ENCODE measurements around the gene ZNF438. TPM values are rescaled to one million over a fixed set of nuclear protein-coding genes. Genes with fewer than 3 reads are reported as not detected.
A peak's percentile ranks its signal among the peaks of the same experiment; 100 is the strongest.

Gene ZNF438
- total and polyA plus RNA-seq, 2 of the 13 experiments (the other 11 are each of a cell fraction or from before 2014, with no cell fraction given): 0.75 to 0.83 TPM

DNA sequence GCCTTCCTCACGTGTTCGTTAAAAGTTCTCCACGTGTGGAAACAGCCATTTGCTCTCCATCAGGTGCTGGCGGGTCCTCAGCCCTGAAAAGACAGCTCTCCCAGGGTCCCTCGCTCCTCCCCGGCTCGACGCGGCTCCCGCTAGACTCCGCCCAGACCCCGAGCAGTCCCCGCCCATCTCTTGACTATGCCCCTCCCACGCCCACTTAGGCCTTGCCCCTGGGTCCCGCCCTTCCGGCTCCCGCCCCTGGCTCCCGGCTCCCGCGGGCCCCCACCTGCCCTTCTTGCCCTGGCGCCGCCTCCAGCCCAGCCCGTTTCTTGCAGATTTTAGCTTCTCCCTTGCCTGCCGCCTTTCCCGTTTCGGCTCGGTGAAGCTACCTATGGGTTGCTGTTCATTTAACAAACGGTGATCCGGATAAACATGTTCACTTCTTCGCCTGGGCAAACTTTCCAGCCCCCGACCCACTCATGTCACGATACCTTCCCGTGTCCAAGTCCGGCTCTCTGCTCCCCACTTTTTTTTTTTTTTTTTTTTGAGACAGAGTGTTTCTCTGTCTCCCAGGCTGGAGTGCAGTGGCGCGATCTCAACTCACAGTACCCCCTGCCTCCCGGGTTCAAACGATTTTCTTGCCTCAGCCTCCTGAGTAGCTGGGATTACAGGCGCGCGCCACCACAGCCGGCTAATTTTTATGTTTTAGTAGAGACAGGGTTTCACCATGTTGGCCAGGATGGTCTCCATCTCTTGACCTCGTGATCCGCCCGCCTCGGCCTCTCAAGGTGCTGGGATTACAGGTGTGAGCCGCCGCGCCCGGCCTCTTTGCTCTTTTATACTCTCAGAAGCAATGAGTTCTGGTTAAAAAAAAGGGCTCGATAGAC, 830 bp upstream of the ZNF438 start (continued):
- TF ChIP-seq REXO4 (CRISPR knock-in tag; IDR thresholded peaks at IDR 0.05; ENCODE audit: borderline replicate concordance) (no peak), HDAC1 (CRISPR knock-in tag; IDR thresholded peaks at IDR 0.05) (no peak; the same call in 1 of the 2 replicates), ZNF431 (CRISPR knock-in tag; IDR thresholded peaks at IDR 0.05; ENCODE audit: borderline replicate concordance, low read depth) (no peak), SIN3B (IDR thresholded peaks at IDR 0.05; ENCODE audit: low read length) (no peak), KDM6A (CRISPR knock-in tag; IDR thresholded peaks at IDR 0.05; ENCODE audit: low read depth) (no peak), KDM2A (CRISPR knock-in tag; IDR thresholded peaks at IDR 0.05; ENCODE audit: borderline replicate concordance, low read depth) (peak; percentile 29; the same call in 1 of the 2 replicates), SPEN (CRISPR knock-in tag; IDR thresholded peaks at IDR 0.05; ENCODE audit: low read depth) (no peak), ZKSCAN8 (CRISPR knock-in tag; IDR thresholded peaks at IDR 0.05; ENCODE audit: borderline replicate concordance) (no peak), KLF15 (CRISPR knock-in tag; IDR thresholded peaks at IDR 0.05; ENCODE audit: borderline replicate concordance) (no peak), GLI4 (CRISPR knock-in tag; IDR thresholded peaks at IDR 0.05; ENCODE audit: borderline replicate concordance) (no peak), SP5 (CRISPR knock-in tag; IDR thresholded peaks at IDR 0.05; ENCODE audit: borderline replicate concordance, low read depth) (no peak), ARNT2 (CRISPR knock-in tag; IDR thresholded peaks at IDR 0.05; ENCODE audit: low read depth) (no peak), ZNF788 (CRISPR knock-in tag; IDR thresholded peaks at IDR 0.05; ENCODE audit: borderline replicate concordance) (peak; percentile 37; the same call in 1 of the 2 replicates)
- TF ChIP-seq, protein P1, sequence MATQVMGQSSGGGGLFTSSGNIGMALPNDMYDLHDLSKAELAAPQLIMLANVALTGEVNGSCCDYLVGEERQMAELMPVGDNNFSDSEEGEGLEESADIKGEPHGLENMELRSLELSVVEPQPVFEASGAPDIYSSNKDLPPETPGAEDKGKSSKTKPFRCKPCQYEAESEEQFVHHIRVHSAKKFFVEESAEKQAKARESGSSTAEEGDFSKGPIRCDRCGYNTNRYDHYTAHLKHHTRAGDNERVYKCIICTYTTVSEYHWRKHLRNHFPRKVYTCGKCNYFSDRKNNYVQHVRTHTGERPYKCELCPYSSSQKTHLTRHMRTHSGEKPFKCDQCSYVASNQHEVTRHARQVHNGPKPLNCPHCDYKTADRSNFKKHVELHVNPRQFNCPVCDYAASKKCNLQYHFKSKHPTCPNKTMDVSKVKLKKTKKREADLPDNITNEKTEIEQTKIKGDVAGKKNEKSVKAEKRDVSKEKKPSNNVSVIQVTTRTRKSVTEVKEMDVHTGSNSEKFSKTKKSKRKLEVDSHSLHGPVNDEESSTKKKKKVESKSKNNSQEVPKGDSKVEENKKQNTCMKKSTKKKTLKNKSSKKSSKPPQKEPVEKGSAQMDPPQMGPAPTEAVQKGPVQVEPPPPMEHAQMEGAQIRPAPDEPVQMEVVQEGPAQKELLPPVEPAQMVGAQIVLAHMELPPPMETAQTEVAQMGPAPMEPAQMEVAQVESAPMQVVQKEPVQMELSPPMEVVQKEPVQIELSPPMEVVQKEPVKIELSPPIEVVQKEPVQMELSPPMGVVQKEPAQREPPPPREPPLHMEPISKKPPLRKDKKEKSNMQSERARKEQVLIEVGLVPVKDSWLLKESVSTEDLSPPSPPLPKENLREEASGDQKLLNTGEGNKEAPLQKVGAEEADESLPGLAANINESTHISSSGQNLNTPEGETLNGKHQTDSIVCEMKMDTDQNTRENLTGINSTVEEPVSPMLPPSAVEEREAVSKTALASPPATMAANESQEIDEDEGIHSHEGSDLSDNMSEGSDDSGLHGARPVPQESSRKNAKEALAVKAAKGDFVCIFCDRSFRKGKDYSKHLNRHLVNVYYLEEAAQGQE (IDR thresholded peaks at IDR 0.05; ENCODE audit: borderline replicate concordance in 1 of 2, low read depth in 1 of 2, low read length in 2 of 2): no peak
- TF ChIP-seq, protein P2, sequence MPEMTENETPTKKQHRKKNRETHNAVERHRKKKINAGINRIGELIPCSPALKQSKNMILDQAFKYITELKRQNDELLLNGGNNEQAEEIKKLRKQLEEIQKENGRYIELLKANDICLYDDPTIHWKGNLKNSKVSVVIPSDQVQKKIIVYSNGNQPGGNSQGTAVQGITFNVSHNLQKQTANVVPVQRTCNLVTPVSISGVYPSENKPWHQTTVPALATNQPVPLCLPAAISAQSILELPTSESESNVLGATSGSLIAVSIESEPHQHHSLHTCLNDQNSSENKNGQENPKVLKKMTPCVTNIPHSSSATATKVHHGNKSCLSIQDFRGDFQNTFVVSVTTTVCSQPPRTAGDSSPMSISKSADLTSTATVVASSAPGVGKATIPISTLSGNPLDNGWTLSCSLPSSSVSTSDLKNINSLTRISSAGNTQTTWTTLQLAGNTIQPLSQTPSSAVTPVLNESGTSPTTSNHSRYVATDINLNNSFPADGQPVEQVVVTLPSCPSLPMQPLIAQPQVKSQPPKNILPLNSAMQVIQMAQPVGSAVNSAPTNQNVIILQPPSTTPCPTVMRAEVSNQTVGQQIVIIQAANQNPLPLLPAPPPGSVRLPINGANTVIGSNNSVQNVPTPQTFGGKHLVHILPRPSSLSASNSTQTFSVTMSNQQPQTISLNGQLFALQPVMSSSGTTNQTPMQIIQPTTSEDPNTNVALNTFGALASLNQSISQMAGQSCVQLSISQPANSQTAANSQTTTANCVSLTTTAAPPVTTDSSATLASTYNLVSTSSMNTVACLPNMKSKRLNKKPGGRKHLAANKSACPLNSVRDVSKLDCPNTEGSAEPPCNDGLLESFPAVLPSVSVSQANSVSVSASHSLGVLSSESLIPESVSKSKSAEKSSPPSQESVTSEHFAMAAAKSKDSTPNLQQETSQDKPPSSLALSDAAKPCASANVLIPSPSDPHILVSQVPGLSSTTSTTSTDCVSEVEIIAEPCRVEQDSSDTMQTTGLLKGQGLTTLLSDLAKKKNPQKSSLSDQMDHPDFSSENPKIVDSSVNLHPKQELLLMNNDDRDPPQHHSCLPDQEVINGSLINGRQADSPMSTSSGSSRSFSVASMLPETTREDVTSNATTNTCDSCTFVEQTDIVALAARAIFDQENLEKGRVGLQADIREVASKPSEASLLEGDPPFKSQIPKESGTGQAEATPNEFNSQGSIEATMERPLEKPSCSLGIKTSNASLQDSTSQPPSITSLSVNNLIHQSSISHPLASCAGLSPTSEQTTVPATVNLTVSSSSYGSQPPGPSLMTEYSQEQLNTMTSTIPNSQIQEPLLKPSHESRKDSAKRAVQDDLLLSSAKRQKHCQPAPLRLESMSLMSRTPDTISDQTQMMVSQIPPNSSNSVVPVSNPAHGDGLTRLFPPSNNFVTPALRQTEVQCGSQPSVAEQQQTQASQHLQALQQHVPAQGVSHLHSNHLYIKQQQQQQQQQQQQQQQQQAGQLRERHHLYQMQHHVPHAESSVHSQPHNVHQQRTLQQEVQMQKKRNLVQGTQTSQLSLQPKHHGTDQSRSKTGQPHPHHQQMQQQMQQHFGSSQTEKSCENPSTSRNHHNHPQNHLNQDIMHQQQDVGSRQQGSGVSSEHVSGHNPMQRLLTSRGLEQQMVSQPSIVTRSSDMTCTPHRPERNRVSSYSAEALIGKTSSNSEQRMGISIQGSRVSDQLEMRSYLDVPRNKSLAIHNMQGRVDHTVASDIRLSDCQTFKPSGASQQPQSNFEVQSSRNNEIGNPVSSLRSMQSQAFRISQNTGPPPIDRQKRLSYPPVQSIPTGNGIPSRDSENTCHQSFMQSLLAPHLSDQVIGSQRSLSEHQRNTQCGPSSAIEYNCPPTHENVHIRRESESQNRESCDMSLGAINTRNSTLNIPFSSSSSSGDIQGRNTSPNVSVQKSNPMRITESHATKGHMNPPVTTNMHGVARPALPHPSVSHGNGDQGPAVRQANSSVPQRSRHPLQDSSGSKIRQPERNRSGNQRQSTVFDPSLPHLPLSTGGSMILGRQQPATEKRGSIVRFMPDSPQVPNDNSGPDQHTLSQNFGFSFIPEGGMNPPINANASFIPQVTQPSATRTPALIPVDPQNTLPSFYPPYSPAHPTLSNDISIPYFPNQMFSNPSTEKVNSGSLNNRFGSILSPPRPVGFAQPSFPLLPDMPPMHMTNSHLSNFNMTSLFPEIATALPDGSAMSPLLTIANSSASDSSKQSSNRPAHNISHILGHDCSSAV (CRISPR knock-in tag; IDR thresholded peaks at IDR 0.05; ENCODE audit: borderline replicate concordance): no peak

Data from HepG2 (cell line).